Measurements from ENCODE around the gene FLYWCH1. TPM values are rescaled to one million over a fixed set of nuclear protein-coding genes. Genes with fewer than 3 reads are reported as not detected.

The FLYWCH1 gene
- total RNA-seq, 6 experiments from 2014 or later = 30.3 to 34.9 (median 33.7) TPM

GRCh38 chr16:2949705-2950352 lies 38.1 kb downstream of the FLYWCH1 start:
- no peak for TF ChIP-seq CTCF (IDR thresholded peaks at IDR 0.05)
- H3K36me3 Mint-ChIP-seq (ENCODE audit: low read depth) = peaks cover 23% of the 10 kb centered on the region
- H3K27me3 Mint-ChIP-seq (ENCODE audit: insufficient read depth) = peaks cover 9% of the 10 kb centered on the region
- no peak for DNase-seq
- H3K27ac Mint-ChIP-seq = no peak overlapping the region
- H3K9me3 Mint-ChIP-seq = no peaks in the 10 kb centered on the region
- no peak overlapping the region for H3K4me3 Mint-ChIP-seq
- no peaks in the 10 kb centered on the region for H3K4me1 Mint-ChIP-seq (ENCODE audit: low read depth)

- Mint-ChIP-seq H3K4me3 (no peak overlapping the region), H3K27ac (no peak overlapping the region), H3K9me3 (no peaks in the 10 kb centered on the region), H3K27me3 (ENCODE audit: insufficient read depth) (peaks cover 11% of the 10 kb centered on the region), H3K36me3 (ENCODE audit: low read depth) (peaks cover 23% of the 10 kb centered on the region), H3K4me1 (ENCODE audit: low read depth) (no peaks in the 10 kb centered on the region)
- TF ChIP-seq CTCF (IDR thresholded peaks at IDR 0.05) = no peak
- no peak for DNase-seq
These were observed 38.6 kb downstream of the FLYWCH1 start for GRCh38 chr16:2950353-2950724.

DNA sequence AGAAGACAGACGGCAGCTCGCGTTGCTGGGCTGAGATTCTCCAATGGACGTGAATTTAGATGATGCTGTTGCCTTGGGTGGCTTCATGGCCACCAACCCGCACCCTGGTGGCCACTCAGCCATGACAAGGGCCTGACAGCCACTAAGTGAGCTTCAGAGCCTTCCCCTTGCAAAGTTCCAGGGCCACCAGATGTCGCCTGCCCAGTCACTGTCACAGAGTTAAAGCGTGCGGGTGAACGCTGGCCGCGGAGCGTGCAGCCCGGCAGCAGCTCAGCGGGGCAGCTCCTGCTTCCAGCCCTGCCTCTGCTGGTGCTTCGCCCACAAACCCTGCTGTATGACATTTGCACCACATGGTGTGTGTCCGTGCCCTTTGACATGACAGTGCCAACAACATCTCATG lies 39.0 kb downstream of the FLYWCH1 start:
- Mint-ChIP-seq H3K36me3 (ENCODE audit: low read depth) (peaks cover 23% of the 10 kb centered on the region), H3K9me3 (no peaks in the 10 kb centered on the region), H3K27ac (no peak overlapping the region), H3K4me1 (ENCODE audit: low read depth) (no peaks in the 10 kb centered on the region), H3K27me3 (ENCODE audit: insufficient read depth) (peaks cover 11% of the 10 kb centered on the region), H3K4me3 (no peak overlapping the region)
- no peak for TF ChIP-seq CTCF (IDR thresholded peaks at IDR 0.05)
- DNase-seq = no peak

DNA sequence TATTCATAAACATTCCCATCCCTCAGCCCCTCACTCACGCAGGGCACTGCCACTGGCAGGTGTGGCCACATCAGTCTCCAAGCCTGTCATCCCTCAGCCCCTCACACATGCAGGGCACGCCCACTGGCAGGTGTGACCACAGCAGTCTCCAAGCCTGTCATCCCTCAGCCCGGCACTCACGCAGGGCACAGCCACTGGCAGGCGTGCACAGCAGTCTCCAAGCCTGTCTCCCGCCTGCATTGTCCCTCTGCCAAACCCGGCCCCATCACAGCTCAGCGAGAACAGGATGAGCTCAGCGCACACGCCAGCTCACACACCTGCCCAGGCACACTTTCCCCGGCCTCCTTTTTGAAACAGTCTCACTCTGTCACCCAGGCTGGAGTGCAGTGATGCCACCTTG lies 40.9 kb downstream of the FLYWCH1 start:
- H3K9me3 Mint-ChIP-seq = no peaks in the 10 kb centered on the region
- H3K4me1 Mint-ChIP-seq (ENCODE audit: low read depth) = no peaks in the 10 kb centered on the region
- peaks cover 15% of the 10 kb centered on the region for H3K36me3 Mint-ChIP-seq (ENCODE audit: low read depth)
- H3K4me3 Mint-ChIP-seq = no peak overlapping the region
- no peak overlapping the region for H3K27ac Mint-ChIP-seq
- H3K27me3 Mint-ChIP-seq (ENCODE audit: insufficient read depth) = peaks cover 15% of the 10 kb centered on the region
- DNase-seq = no peak
- no peak for TF ChIP-seq CTCF (IDR thresholded peaks at IDR 0.05)

DNA sequence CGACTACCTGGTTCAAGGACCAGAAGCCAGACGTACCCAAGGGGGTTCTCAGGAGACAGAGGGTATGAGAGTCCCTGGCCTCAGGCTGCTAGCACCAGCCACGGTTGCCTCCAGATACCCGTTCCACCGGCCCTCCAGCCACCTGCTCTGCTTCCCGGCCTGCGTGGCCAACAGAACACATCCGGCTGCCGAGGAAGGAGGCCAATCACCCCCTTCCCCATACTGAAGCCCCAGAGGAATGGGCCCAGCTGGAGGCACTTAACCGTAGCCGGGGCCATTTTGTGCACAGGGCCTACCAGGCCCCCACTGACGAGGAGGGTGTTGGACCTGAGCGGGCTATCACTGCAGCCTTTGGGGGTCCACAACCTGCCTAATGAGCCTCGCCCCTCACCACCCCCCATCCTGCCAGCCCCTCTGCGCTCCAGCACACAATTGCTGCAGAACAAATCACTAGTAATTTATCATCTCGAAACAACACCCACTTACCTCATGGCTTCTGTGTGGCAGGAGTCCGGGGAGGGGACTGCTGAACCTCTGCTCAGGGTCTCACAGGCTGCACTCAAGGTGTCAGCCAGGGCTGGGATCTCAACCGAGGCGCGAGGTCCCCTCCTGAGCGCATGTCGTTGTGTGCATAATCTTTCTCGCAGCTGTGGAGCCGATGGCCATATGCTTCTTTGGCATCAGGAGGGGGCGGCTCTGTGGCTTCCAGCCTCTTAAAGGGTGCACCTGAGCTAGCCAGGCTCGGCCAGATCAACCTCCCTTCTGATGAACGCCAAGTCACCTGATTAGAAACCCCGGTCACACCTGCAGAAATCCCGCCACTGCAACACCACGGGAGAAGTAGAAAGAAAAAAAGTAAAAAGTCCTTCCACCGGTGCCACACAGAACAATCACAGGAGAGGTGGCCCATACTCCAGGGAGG lies 42.2 kb downstream of the FLYWCH1 start:
- Mint-ChIP-seq H3K9me3 (no peaks in the 10 kb centered on the region), H3K27me3 (ENCODE audit: insufficient read depth) (peaks cover 17% of the 10 kb centered on the region), H3K36me3 (ENCODE audit: low read depth) (peaks cover 10% of the 10 kb centered on the region; the same call in 1 of the 2 replicates), H3K4me3 (no peak overlapping the region), H3K27ac (no peak overlapping the region), H3K4me1 (ENCODE audit: low read depth) (no peaks in the 10 kb centered on the region)
- DNase-seq = no peak
- TF ChIP-seq CTCF (IDR thresholded peaks at IDR 0.05) = no peak

Measured in HFFc6 (cell line).